Measurements from ENCODE around the gene SLX4IP. TPM values are rescaled to one million over a fixed set of nuclear protein-coding genes. Genes with fewer than 3 reads are reported as not detected.
A peak's percentile ranks its signal among the peaks of the same experiment; 100 is the strongest.

The SLX4IP gene
- total RNA-seq, 1 donor from 2014 or later: 6.3 TPM

DNA sequence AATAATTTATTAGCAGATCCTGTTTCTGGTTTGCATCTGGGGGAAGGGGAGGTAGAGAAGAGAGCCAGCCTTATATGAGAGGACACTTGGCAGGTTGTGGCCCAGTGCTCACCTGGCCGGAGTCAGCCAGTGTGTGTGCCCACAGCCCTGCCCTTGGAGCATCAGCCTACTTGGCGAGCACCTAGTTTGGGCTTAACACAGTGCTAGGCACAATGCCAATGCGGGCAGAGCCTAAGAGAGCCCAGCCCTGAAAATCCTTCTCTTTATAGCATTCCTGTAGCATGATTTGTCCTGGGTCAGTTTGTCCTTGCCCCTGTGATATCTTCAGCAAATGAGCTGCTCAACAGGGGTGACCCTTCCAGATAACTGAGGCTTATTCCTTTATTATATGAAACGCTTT is 73.0 kb downstream of the SLX4IP start:
- DNase-seq (ENCODE audit: low spot score): no peak
- Mint-ChIP-seq H3K27ac (no peak overlapping the region), H3K36me3 (ENCODE audit: low read depth) (peaks cover 10% of the 10 kb centered on the region), H3K9me3 (no peaks in the 10 kb centered on the region), H3K4me1 (ENCODE audit: low read depth) (peaks cover 41% of the 10 kb centered on the region), H3K27me3 (ENCODE audit: low read depth) (no peaks in the 10 kb centered on the region), H3K4me3 (ENCODE audit: low read depth) (no peak overlapping the region)
- intact Hi-C loops (cut with micrococcal nuclease): no loop called here

DNA sequence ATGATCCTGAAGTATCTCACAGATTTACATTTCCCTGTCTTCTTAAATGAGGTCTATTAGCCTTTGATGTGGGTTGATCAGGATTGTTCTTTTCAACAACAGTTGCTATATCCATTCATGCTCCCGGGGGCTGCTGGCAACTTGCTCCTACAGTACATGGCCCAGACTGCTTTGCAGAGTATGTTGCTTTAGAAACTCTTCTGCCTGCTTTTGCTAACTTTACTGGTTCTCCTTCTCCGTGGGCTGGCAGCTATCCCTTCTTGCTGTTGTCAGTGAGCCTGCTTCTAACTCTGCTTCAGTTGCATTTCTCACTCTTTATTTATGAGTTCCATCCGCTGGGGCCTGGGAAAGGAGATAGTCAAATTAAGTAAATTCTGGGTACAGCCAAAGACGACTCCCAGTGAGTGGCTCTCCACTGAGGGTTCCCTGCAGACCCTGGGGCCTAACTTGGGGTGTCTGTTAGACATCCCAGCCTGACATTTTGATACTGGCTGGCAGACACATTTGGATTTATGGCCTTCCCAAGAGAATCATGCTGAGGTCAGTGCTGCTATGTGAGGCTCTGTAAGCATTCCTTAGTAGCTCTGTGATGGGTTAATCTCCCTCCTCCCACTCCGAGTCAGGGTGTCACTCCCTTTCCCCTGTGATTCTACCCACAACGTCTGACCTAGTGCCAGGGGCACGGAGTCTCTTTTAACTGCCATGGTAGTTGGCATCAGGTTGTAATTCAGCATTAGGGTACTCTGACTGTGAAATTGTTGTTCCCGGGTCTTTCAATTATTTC is 73.6 kb downstream of the SLX4IP start:
- Mint-ChIP-seq H3K4me3 (ENCODE audit: low read depth) (no peak overlapping the region), H3K36me3 (ENCODE audit: low read depth) (peaks cover 10% of the 10 kb centered on the region), H3K9me3 (no peaks in the 10 kb centered on the region), H3K27ac (no peak overlapping the region), H3K4me1 (ENCODE audit: low read depth) (peaks cover 45% of the 10 kb centered on the region), H3K27me3 (ENCODE audit: low read depth) (no peaks in the 10 kb centered on the region)
- intact Hi-C loops (cut with micrococcal nuclease): no loop called here
- DNase-seq (ENCODE audit: low spot score): no peak

- Mint-ChIP-seq H3K36me3 (ENCODE audit: low read depth) (peaks cover 10% of the 10 kb centered on the region), H3K4me1 (ENCODE audit: low read depth) (peaks cover 50% of the 10 kb centered on the region), H3K4me3 (ENCODE audit: low read depth) (no peak overlapping the region), H3K9me3 (no peaks in the 10 kb centered on the region), H3K27me3 (ENCODE audit: low read depth) (no peaks in the 10 kb centered on the region), H3K27ac (no peak overlapping the region)
- DNase-seq (ENCODE audit: low spot score): no peak
- intact Hi-C loops (cut with micrococcal nuclease): no loop called here
Measured at GRCh38 chr20:10509376-10509775, 74.3 kb downstream of the SLX4IP start.

DNA sequence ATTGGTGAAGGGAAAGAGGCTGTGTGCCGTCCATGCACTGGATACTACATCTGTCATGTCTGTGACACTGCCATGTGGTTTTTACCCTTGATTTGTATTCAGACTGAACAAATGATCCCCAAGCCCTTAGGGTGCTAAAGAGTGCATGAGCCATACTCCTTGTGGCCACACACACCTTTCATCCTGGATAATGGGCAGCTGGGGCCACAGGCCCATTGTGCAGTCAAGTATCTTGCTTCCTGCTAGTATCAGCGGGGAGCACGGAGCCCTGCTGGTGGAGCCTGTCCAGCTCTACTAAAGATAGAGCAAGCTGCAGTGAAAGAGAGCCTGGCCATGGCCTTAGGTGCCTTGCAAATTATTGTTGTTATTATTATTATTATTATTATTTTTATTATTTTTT is 75.1 kb downstream of the SLX4IP start:
- H3K27me3 Mint-ChIP-seq (ENCODE audit: low read depth): no peaks in the 10 kb centered on the region
- H3K36me3 Mint-ChIP-seq (ENCODE audit: low read depth): peaks cover 14% of the 10 kb centered on the region
- no peaks in the 10 kb centered on the region for H3K9me3 Mint-ChIP-seq
- peaks cover 50% of the 10 kb centered on the region for H3K4me1 Mint-ChIP-seq (ENCODE audit: low read depth)
- intact Hi-C loops (cut with micrococcal nuclease): loop anchor here (2.0 to 10.0 kb wide), 5 partner anchors 43 to 535 kb away; partner anchors contain the start of gene SNAP25
- DNase-seq (ENCODE audit: low spot score): no peak
- H3K27ac Mint-ChIP-seq: no peak overlapping the region
- H3K4me3 Mint-ChIP-seq (ENCODE audit: low read depth): no peak overlapping the region

DNA sequence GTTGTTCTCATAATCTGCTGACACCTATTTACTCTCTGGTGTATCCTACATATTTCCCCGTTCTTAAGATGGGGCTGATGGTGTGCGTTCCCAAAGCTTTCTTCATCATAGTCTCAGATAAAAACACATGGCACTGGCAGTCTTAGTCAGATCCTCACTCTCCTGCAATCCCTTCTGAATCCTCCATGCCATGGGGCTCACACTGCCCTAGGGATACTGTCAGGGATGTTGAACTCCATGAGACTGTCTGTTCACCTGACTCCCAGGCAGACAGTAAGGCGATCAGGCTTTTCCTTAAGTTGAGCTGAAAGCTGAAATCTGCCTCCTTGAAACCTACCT is 76.0 kb downstream of the SLX4IP start:
- Mint-ChIP-seq H3K9me3 (no peaks in the 10 kb centered on the region), H3K4me1 (ENCODE audit: low read depth) (peaks cover 56% of the 10 kb centered on the region)
- intact Hi-C loops (cut with micrococcal nuclease): loop anchor here (1.0 to 10.0 kb wide), 7 partner anchors 8 to 536 kb away; partner anchors contain the start of gene SNAP25

DNA sequence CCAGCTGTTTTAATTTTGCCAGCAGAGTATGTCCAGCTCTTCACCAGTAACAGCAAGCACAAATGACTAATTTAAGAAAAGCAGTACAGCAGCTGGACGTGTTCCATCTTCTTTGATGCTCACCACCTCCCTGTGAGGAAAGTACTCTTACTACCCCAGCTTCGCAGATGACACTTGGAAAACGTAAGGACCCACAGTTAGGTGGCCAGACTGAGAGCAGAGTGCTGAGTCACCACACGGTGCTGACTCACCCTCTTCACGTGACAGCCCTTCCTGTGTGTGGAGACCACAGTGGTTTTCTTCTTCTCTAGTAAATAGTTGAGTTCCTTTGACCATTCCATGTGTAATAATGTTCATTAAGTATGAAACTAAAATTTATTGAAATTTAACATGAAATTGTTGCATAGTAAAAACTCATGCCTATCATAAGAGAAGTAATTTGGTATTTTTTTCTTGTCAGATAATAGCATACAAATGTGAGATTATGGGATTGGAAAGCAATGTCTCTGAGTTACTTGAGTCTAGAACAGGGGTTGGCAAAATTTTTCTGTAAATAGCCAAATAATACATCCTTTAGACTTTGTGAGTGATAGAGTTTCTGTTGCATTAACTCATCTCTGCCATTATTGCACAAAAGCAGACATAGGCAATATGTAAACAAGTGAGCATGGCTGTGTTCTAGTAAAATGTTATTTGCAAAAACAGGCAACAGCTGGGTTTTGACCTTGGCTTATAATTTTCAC is 76.6 kb downstream of the SLX4IP start:
- Mint-ChIP-seq H3K4me1 (ENCODE audit: low read depth) (peaks cover 57% of the 10 kb centered on the region), H3K36me3 (ENCODE audit: low read depth) (peaks cover 14% of the 10 kb centered on the region), H3K27ac (peak overlapping the region; percentile 75), H3K4me3 (ENCODE audit: low read depth) (peak overlapping the region; percentile 9), H3K27me3 (ENCODE audit: low read depth) (no peaks in the 10 kb centered on the region), H3K9me3 (no peaks in the 10 kb centered on the region)
- intact Hi-C loops (cut with micrococcal nuclease): loop anchor here (1.0 to 10.0 kb wide), 7 partner anchors 8 to 537 kb away; partner anchors contain the start of gene SNAP25
- DNase-seq (ENCODE audit: low spot score): peak; percentile 67

More for the DNA sequence above, 76.0 kb downstream of the SLX4IP start:
- peak overlapping the region; percentile 75 for H3K27ac Mint-ChIP-seq
- H3K27me3 Mint-ChIP-seq (ENCODE audit: low read depth): no peaks in the 10 kb centered on the region
- peaks cover 14% of the 10 kb centered on the region for H3K36me3 Mint-ChIP-seq (ENCODE audit: low read depth)
- no peak for DNase-seq (ENCODE audit: low spot score)
- peak overlapping the region; percentile 9 for H3K4me3 Mint-ChIP-seq (ENCODE audit: low read depth)

GRCh38 chr20:10513061-10513460 is 78.0 kb downstream of the SLX4IP start:
- Mint-ChIP-seq H3K9me3 (no peaks in the 10 kb centered on the region), H3K4me1 (ENCODE audit: low read depth) (peaks cover 58% of the 10 kb centered on the region), H3K36me3 (ENCODE audit: low read depth) (peaks cover 14% of the 10 kb centered on the region), H3K27me3 (ENCODE audit: low read depth) (no peaks in the 10 kb centered on the region), H3K4me3 (ENCODE audit: low read depth) (no peak overlapping the region), H3K27ac (no peak overlapping the region)
- intact Hi-C loops (cut with micrococcal nuclease): loop anchor here (5.0 to 10.0 kb wide), 4 partner anchors 46 to 538 kb away; partner anchors contain the start of gene SNAP25
- no peak for DNase-seq (ENCODE audit: low spot score)

GRCh38 chr20:10513931-10514575 is 78.9 kb downstream of the SLX4IP start:
- peaks cover 14% of the 10 kb centered on the region for H3K36me3 Mint-ChIP-seq (ENCODE audit: low read depth)
- no peak overlapping the region for H3K4me3 Mint-ChIP-seq (ENCODE audit: low read depth)
- DNase-seq (ENCODE audit: low spot score): no peak
- H3K27ac Mint-ChIP-seq: no peak overlapping the region
- H3K27me3 Mint-ChIP-seq (ENCODE audit: low read depth): no peaks in the 10 kb centered on the region
- H3K4me1 Mint-ChIP-seq (ENCODE audit: low read depth): peaks cover 49% of the 10 kb centered on the region
- intact Hi-C loops (cut with micrococcal nuclease): loop anchor here (5.0 to 10.0 kb wide), 4 partner anchors 47 to 539 kb away; partner anchors contain the start of gene SNAP25
- no peaks in the 10 kb centered on the region for H3K9me3 Mint-ChIP-seq

DNA sequence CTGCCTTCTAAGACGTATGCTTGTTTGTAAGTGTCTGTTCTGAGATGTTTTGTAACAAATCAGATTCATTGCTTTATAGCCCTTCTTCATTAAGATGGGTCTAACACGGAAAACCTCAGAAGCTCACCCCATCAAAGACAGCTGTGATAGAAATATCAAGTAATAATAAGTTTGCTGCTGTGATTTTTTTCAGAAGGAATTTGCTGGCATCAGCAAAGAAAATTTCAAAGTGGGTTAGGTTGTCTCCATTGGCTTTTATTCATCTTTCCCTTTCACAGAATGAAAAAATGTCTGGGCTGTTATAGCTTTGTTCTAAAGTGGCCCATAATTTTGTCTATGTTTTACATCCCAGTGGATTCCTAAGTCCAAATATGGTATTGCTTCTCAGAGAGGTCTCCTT is 81.4 kb downstream of the SLX4IP start:
- Mint-ChIP-seq H3K9me3 (no peaks in the 10 kb centered on the region), H3K4me3 (ENCODE audit: low read depth) (no peak overlapping the region), H3K4me1 (ENCODE audit: low read depth) (peaks cover 63% of the 10 kb centered on the region), H3K27me3 (ENCODE audit: low read depth) (no peaks in the 10 kb centered on the region), H3K36me3 (ENCODE audit: low read depth) (peaks cover 8% of the 10 kb centered on the region), H3K27ac (no peak overlapping the region)
- DNase-seq (ENCODE audit: low spot score): no peak
- intact Hi-C loops (cut with micrococcal nuclease): loop anchor here (10.0 kb wide), 1 partner anchor 542 kb away; no protein-coding TSS in a partner anchor

DNA sequence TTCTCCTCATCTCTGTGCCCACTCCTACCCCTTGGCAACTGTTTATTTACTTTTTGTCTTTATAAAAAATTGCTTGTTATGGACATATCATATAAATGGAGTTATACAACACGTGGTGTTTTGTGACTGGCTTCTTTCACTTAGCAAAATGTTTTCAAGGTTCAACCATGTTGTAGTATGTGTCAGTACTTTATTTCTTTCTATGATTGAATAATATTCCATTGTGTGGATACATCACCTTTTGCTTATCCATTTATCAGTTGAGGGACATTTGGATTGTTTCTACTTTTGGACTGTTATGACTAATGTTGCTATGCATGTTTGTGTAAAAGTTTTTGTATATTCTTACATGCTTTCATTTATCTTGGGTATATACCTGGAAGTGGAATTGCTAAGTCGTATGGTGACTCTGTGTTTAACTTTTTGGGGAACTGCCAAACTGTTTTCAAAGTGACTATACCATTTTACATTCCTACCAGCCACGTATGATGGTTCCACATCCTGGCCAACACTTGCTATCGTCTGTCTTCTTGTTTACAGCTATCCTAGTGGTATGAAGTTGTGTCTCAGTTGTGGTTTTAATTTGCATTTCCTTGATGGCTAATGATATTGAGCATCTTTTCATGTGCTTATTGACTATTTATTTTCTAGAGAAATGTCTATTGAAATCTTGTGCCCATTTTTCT is 84.4 kb downstream of the SLX4IP start:
- H3K27ac Mint-ChIP-seq: peak overlapping the region; percentile 78
- DNase-seq (ENCODE audit: low spot score): no peak

GRCh38 chr20:10520528-10520927 is 85.4 kb downstream of the SLX4IP start:
- H3K27ac Mint-ChIP-seq: peak overlapping the region; percentile 62
- intact Hi-C loops (cut with micrococcal nuclease): loop anchor here (2.0 to 5.0 kb wide), 2 partner anchors 33 to 38 kb away; no protein-coding TSS in a partner anchor
- H3K9me3 Mint-ChIP-seq: no peaks in the 10 kb centered on the region
- peaks cover 48% of the 10 kb centered on the region for H3K4me1 Mint-ChIP-seq (ENCODE audit: low read depth)
- no peak overlapping the region for H3K4me3 Mint-ChIP-seq (ENCODE audit: low read depth)
- H3K36me3 Mint-ChIP-seq (ENCODE audit: low read depth): peaks cover 5% of the 10 kb centered on the region
- H3K27me3 Mint-ChIP-seq (ENCODE audit: low read depth): no peaks in the 10 kb centered on the region
- DNase-seq (ENCODE audit: low spot score): no peak

More for the DNA sequence above, 84.4 kb downstream of the SLX4IP start:
- Mint-ChIP-seq H3K27me3 (ENCODE audit: low read depth) (no peaks in the 10 kb centered on the region), H3K9me3 (no peaks in the 10 kb centered on the region), H3K36me3 (ENCODE audit: low read depth) (peaks cover 7% of the 10 kb centered on the region), H3K4me3 (ENCODE audit: low read depth) (no peak overlapping the region), H3K4me1 (ENCODE audit: low read depth) (peaks cover 49% of the 10 kb centered on the region)
- intact Hi-C loops (cut with micrococcal nuclease): loop anchor here (1.0 to 10.0 kb wide), 9 partner anchors 8 to 545 kb away; partner anchors contain the start of gene MKKS

All from activated T-helper 2 cell treated with anti-CD3 and anti-CD28 coated beads, Interferon-gamma antibody, Interleukin-2, Interleukin-4, amounts not matched to agents 10 μg/mL and 5 μg/mL and 100 μg/mL, durations not matched to agents 14 hours and 24 hours and 36 hours (primary cell).